Skin epidermis (tissue), 12 donors: Measurements from ENCODE around the gene UBASH3B.
"Not testable (repeated sequence)": the region's sequence is repeated elsewhere in the genome, so short reads cannot be mapped to it uniquely, and the experiment has no call there.

Experiments
- H3K27ac ChIP-seq, 21 experiments: fragments of 200-600 bp; sonication (generic) in 11 of 21; one replicate each; pipeline ENCODE4 v1.5.0; 2020; ENCODE audit warnings: mild to moderate bottlenecking in 3 of 21, inconsistent platforms in 2 of 21, moderate library complexity in 2 of 21
- H3K4me3 ChIP-seq, 7 experiments: fragments of 200-600 bp; sonication (generic) in 2 of 7; one replicate each; pipeline ENCODE4 v1.5.0; 2020; ENCODE audit warnings: inconsistent platforms in 2 of 7, mild to moderate bottlenecking in 2 of 7, moderate library complexity in 1 of 7

The UBASH3B gene

GRCh38 chr11:122861631-122862030, 206.1 kb downstream of the UBASH3B start:
- no peak overlapping the region for H3K27ac ChIP-seq
- no peak overlapping the region for H3K4me3 ChIP-seq

GRCh38 chr11:122862091-122862490, 206.6 kb downstream of the UBASH3B start:
- no peak overlapping the region for H3K4me3 ChIP-seq
- H3K27ac ChIP-seq: no peak overlapping the region

- H3K4me3 ChIP-seq: not testable (repeated sequence)
Observed at GRCh38 chr11:122863154-122863553, 207.6 kb downstream of the UBASH3B start.

GRCh38 chr11:122863704-122864326, 208.3 kb downstream of the UBASH3B start:
- no peak overlapping the region for H3K4me3 ChIP-seq
- H3K27ac ChIP-seq: peak overlapping the region in 2 of 21 experiments; percentile 2 to 8

More at GRCh38 chr11:122863154-122863553, 207.6 kb downstream of the UBASH3B start:
- H3K27ac ChIP-seq: not testable (repeated sequence)
